Endothelial cell of umbilical vein (primary cell): ENCODE results near the gene CACNG4. TPM values are rescaled to one million over a fixed set of nuclear protein-coding genes. Genes with fewer than 3 reads are reported as not detected.

Experiments used
- BruUV-seq: library from RNA; stranded (reverse); fragments of 400-500 nt; replicated peaks from 2 replicates; lab custom pipeline; 2021; lab: Mats Ljungman, UMichigan
- CTCF ChIA-PET: fragments of 300-600, 350-600 bp; sonication (Branson Sonifier 250); formaldehyde crosslinking; loops from one replicate; lab custom pipeline; 2021; ENCODE audit warnings: antibody characterized with exemption, inconsistent platforms; lab: Charles Lee
- POLR2A ChIA-PET: fragments of 300-600, 350-600 bp; sonication (Branson Sonifier 250); formaldehyde crosslinking; loops from one replicate; lab custom pipeline; 2021; ENCODE audit warnings: antibody characterized with exemption, inconsistent platforms; lab: Charles Lee
- DNase-seq: peaks from one replicate; pipeline ENCODE4 v3.0.0-alpha.2; 2011; ENCODE audit warnings: low read depth, low spot score
- FAIRE-seq: peaks from 2 replicates; lab custom pipeline; 2011; peaks lifted over from hg19 to GRCh38; lab: Jason Lieb, UNC
- H2AFZ ChIP-seq: 2 replicates; pipeline ENCODE4 v1.6.0; 2012; ENCODE audit warnings: low read depth, low read length, control low read depth, inconsistent platforms
- H3K27ac ChIP-seq: 2 replicates; pipeline ENCODE4 v1.5.1; 2011; ENCODE audit warnings: low read depth, mild to moderate bottlenecking, control low read depth, low read length, moderate library complexity; ENCODE audit not compliant: insufficient read depth
- H3K27me3 ChIP-seq, 2 experiments: 2 replicates each; pipeline versions ENCODE4 v1.6.0 to v1.6.1; 2011; ENCODE audit warnings: low read length in 2 of 2, mixed read lengths in 1 of 2; ENCODE audit not compliant: control insufficient read depth in 2 of 2, insufficient read depth in 2 of 2
- H3K36me3 ChIP-seq, 2 experiments: 2 replicates in 1 of 2; 3 replicates in 1 of 2; pipeline ENCODE4 v1.5.1; 2011; ENCODE audit warnings: low read length in 2 of 2, mild to moderate bottlenecking in 1 of 2, moderate library complexity in 1 of 2; ENCODE audit not compliant: control insufficient read depth in 2 of 2, insufficient read depth in 2 of 2; ENCODE audit errors: extremely low read depth in 1 of 2
- H3K4me1 ChIP-seq: 3 replicates; pipeline ENCODE4 v1.5.1; 2011; ENCODE audit warnings: mild to moderate bottlenecking, low read length; ENCODE audit not compliant: control insufficient read depth, insufficient read depth; ENCODE audit errors: extremely low read depth
- H3K4me2 ChIP-seq: 2 replicates; pipeline ENCODE4 v1.6.1; 2011; ENCODE audit warnings: low read length, control low read depth, mixed read lengths; ENCODE audit not compliant: insufficient read depth
- H3K4me3 ChIP-seq, 3 experiments: fragments of 200-600 bp in 1 of 3; sonication (generic), shearing (Covaris generic) in 1 of 3; replicated peaks in 1 of 3; 2 replicates each; pipeline ENCODE4 v1.5.1; 2011 to 2016; ENCODE audit warnings: control low read depth in 3 of 3, low read length in 3 of 3, mild to moderate bottlenecking in 2 of 3, inconsistent platforms in 1 of 3, low read depth in 1 of 3, moderate library complexity in 1 of 3; ENCODE audit not compliant: insufficient read depth in 1 of 3
- H3K79me2 ChIP-seq: 2 replicates; pipeline ENCODE4 v1.6.0; 2012; ENCODE audit warnings: low read length, inconsistent platforms; ENCODE audit not compliant: control insufficient read depth, insufficient read depth
- H3K9ac ChIP-seq: replicated peaks from 2 replicates; pipeline ENCODE3; 2011; ENCODE audit warnings: low read length, control low read depth; ENCODE audit not compliant: insufficient read depth; ENCODE audit errors: extremely low read depth
- H3K9me1 ChIP-seq: replicated peaks from 3 replicates; pipeline ENCODE4 v1.6.0; 2011; ENCODE audit warnings: mild to moderate bottlenecking, low read length; ENCODE audit not compliant: control insufficient read depth, insufficient read depth; ENCODE audit errors: extremely low read depth
- H3K9me3 ChIP-seq: replicated peaks from 2 replicates; pipeline ENCODE4 v1.5.1; 2012; ENCODE audit warnings: low read length, inconsistent platforms; ENCODE audit not compliant: control insufficient read depth, insufficient read depth
- H4K20me1 ChIP-seq: replicated peaks from 2 replicates; pipeline ENCODE3; 2011; ENCODE audit warnings: mild to moderate bottlenecking, low read length; ENCODE audit not compliant: control insufficient read depth, insufficient read depth; ENCODE audit errors: extremely low read depth
- CTCF ChIP-seq, 2 donors: IDR thresholded peaks; 1 replicate in 1 of 2; 2 replicates in 1 of 2; pipeline ENCODE4 v1.5.1; 2011; ENCODE audit warnings: low read length in 2 of 2, mild to moderate bottlenecking in 2 of 2, moderate library complexity in 2 of 2, control low read depth in 1 of 2, inconsistent platforms in 1 of 2, low read depth in 1 of 2; ENCODE audit not compliant: insufficient read depth in 1 of 2; ENCODE audit errors: extremely low read depth in 1 of 2
- EZH2 ChIP-seq: IDR thresholded peaks from 2 replicates; pipeline ENCODE4 v1.6.1; 2012; ENCODE audit warnings: borderline replicate concordance, low read depth, mild to moderate bottlenecking, moderate library complexity, low read length, inconsistent platforms; ENCODE audit not compliant: severe bottlenecking
- FOS ChIP-seq: IDR thresholded peaks from 2 replicates; pipeline ENCODE4 v1.6.1; 2011; ENCODE audit warnings: mild to moderate bottlenecking, low read length, moderate library complexity, borderline replicate concordance; ENCODE audit not compliant: insufficient read depth
- GATA2 ChIP-seq: IDR thresholded peaks from 2 replicates; pipeline ENCODE4 v1.7.0; 2011; ENCODE audit warnings: low read depth, mild to moderate bottlenecking, moderate library complexity, mixed read lengths, low read length; ENCODE audit not compliant: insufficient read length, insufficient read depth
- JUN ChIP-seq: IDR thresholded peaks from 2 replicates; pipeline ENCODE4 v1.6.1; 2011; ENCODE audit warnings: borderline replicate concordance, low read depth; ENCODE audit not compliant: insufficient read length, insufficient read depth
- MAX ChIP-seq: IDR thresholded peaks from 2 replicates; pipeline ENCODE4 v1.6.1; 2011; ENCODE audit not compliant: insufficient read depth, insufficient read length
- MYC ChIP-seq: IDR thresholded peaks from one replicate; pipeline ENCODE4 v1.6.1; 2011; ENCODE audit warnings: mild to moderate bottlenecking, low read depth, low read length
- POLR2A ChIP-seq: IDR thresholded peaks from 2 replicates; pipeline ENCODE4 v1.6.1; 2012; ENCODE audit warnings: low read depth, mild to moderate bottlenecking, control low read depth, low read length
- POLR2AphosphoS5 ChIP-seq: IDR thresholded peaks from 2 replicates; pipeline ENCODE4 v1.6.1; 2012; ENCODE audit warnings: low read depth, mild to moderate bottlenecking, control low read depth, low read length, moderate library complexity; ENCODE audit not compliant: insufficient read depth
- dilution Hi-C: fragments of 300-500 bp; cut with MboI; formaldehyde crosslinking; loops from one replicate; pipeline ENCODE4 v1.15.0; 2019; ENCODE audit warnings: low sequenced_read_pairs; ENCODE audit not compliant: extremely low pct_ligation_motif_present
- intact Hi-C: fragments of 100-400 bp; cut with micrococcal nuclease; formaldehyde crosslinking; loops from one replicate; pipeline ENCODE4 v1.10.0; 2022
- polyA plus RNA-seq, 4 experiments: library from polyadenylated mRNA; depleted of rRNA in 3 of 4; stranded (reverse) in 3 of 4; unstranded in 1 of 4; fragments of >200 nt; gene quantifications; 2 replicates each; pipeline versions ENCODE4 v1.2.1 to v1.2.3, GENCODE V29; 2011 to 2012; ENCODE audit warnings: missing spikeins in 1 of 4
- total RNA-seq: library from RNA; stranded (reverse); gene quantifications from 2 replicates; pipeline ENCODE4 v1.2.3, GENCODE V29; 2021

CACNG4 gene
- total and polyA plus RNA-seq, 2 donors (not counting 3 experiments of a cell fraction or from before 2014, with no cell fraction given), result not detected

- TF ChIP-seq GATA2, result no peak
- no peak for TF ChIP-seq EZH2
- TF ChIP-seq MYC, result no peak
- no peak for TF ChIP-seq MAX
- no peak for TF ChIP-seq CTCF (IDR thresholded peaks at IDR 0.05; ENCODE audit: extremely low read depth in 1 of 2, insufficient read depth in 1 of 2, low read depth in 1 of 2, low read length in 2 of 2)
- TF ChIP-seq POLR2AphosphoS5, result no peak
- TF ChIP-seq JUN, result no peak
- no peak for TF ChIP-seq FOS
- no peak for TF ChIP-seq POLR2A
- no peak overlapping the region for H3K9ac ChIP-seq
- DNase-seq (no peak), FAIRE-seq (no peak)
- no peaks in the 10 kb centered on the region for H3K36me3 ChIP-seq
- no peaks in the 10 kb centered on the region for H3K9me3 ChIP-seq
- H3K4me2 ChIP-seq, result no peak overlapping the region
- H2AFZ ChIP-seq, result no peak overlapping the region
- ChIA-PET POLR2A (no interaction called here), CTCF (no interaction called here)
- no peaks in the 10 kb centered on the region for H3K79me2 ChIP-seq
- H3K27me3 ChIP-seq, result no peaks in the 10 kb centered on the region
- H4K20me1 ChIP-seq, result no peaks in the 10 kb centered on the region
- dilution Hi-C loops (no loop called here), intact Hi-C loops (no loop called here)
- no peak overlapping the region for H3K4me3 ChIP-seq
- no peaks in the 10 kb centered on the region for H3K4me1 ChIP-seq
- no peaks in the 10 kb centered on the region for H3K9me1 ChIP-seq
- BruUV-seq, result no TSS peak
- H3K27ac ChIP-seq, result no peak overlapping the region
Measured at GRCh38 chr17:67058036-67058435, 93.5 kb downstream of the CACNG4 start.
